Liver (tissue), 2 donors: ENCODE measurements around the gene GFM2.

ENCODE experiments used
- EGR1 ChIP-seq, 2 donors: IDR thresholded peaks; 2 replicates each; pipeline ENCODE4 v1.6.1; 2016 to 2018; ENCODE audit warnings: antibody characterized with exemption in 2 of 2, low read depth in 2 of 2
- RAD21 ChIP-seq, 2 donors: IDR thresholded peaks; 2 replicates each; pipeline ENCODE4 v1.6.1; 2016; ENCODE audit warnings: antibody characterized with exemption in 2 of 2, mild to moderate bottlenecking in 2 of 2
- donor health status: healthy.

DNA sequence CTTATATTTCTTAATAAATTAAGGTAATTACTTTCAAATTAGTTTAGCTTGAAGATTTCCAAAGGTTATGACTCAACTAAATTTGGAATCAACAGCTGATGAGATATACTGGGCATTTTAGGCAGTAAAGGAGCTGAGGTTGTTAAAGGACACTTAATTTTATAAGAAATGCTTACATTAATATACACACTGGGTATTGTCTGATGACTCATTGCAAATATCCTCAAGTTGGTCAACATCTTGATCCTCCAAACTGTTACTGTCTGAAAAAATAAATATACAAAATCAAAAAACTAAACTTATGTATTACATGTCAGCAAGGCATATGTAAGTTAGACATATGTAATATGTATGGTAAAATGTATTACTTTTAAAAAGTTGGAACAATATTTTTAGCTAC, 3.4 kb downstream of the GFM2 start:
- TF ChIP-seq RAD21 (IDR thresholded peaks at IDR 0.05) (no peak), EGR1 (IDR thresholded peaks at IDR 0.05; ENCODE audit: low read depth in 2 of 2) (no peak)
